SU-DHL-6 (cell line): ENCODE measurements around the gene C1orf21.

Experiments used
- H2AFZ ChIP-seq: fragments of 200-600 bp; sonication (generic); 2 replicates; pipeline ENCODE4 v1.6.1; 2014; ENCODE audit warnings: low read depth, mild to moderate bottlenecking, moderate library complexity, mixed read lengths, antibody characterized with exemption, low read length; ENCODE audit not compliant: severe bottlenecking
- H3F3A ChIP-seq: fragments of 200-600 bp; shearing (Covaris generic); 2 replicates; pipeline ENCODE4 v1.6.0; 2016; ENCODE audit warnings: antibody characterized with exemption, mild to moderate bottlenecking; ENCODE audit not compliant: insufficient read depth
- H3K27ac ChIP-seq: fragments of 200-600 bp; sonication (generic); 2 replicates; pipeline ENCODE4 v1.5.1; 2016; ENCODE audit warnings: low read depth, mild to moderate bottlenecking, low read length, moderate library complexity, mixed read lengths
- H3K27me3 ChIP-seq: fragments of 200-600 bp; sonication (generic), shearing (Covaris generic); 2 replicates; pipeline ENCODE4 v1.6.0; 2014; ENCODE audit warnings: mild to moderate bottlenecking, low read length
- H3K36me3 ChIP-seq: fragments of 200-600 bp; sonication (generic); 2 replicates; pipeline ENCODE4 v1.6.1; 2014; ENCODE audit warnings: mild to moderate bottlenecking, low read length, mixed read lengths
- H3K4me2 ChIP-seq: fragments of 300-600, 200-600 bp; shearing (Covaris generic), sonication (generic); 2 replicates; pipeline ENCODE4 v1.6.0; 2014; ENCODE audit warnings: low read length, low read depth, mild to moderate bottlenecking; ENCODE audit not compliant: poor library complexity, severe bottlenecking
- H3K4me3 ChIP-seq: fragments of 200-600 bp; sonication (generic); 2 replicates; pipeline ENCODE4 v1.5.1; 2014; ENCODE audit warnings: antibody characterized with exemption, low read length, mild to moderate bottlenecking, mixed read lengths; ENCODE audit not compliant: insufficient read depth, poor library complexity, severe bottlenecking
- H3K79me2 ChIP-seq: fragments of 200-600 bp; sonication (generic); 2 replicates; pipeline ENCODE4 v1.6.1; 2014; ENCODE audit warnings: mild to moderate bottlenecking, low read length, moderate library complexity; ENCODE audit not compliant: insufficient read depth
- H3K9ac ChIP-seq: fragments of 200-600 bp; sonication (generic); 2 replicates; pipeline ENCODE4 v1.7.0; 2014; ENCODE audit warnings: mild to moderate bottlenecking, low read length
- H3K9me2 ChIP-seq: fragments of 200-600 bp; sonication (generic); replicated peaks from 2 replicates; pipeline ENCODE4 v1.6.1; 2014; ENCODE audit warnings: low read length; ENCODE audit not compliant: insufficient read depth
- H3K9me3 ChIP-seq: fragments of 200-600 bp; sonication (generic); 2 replicates; pipeline ENCODE4 v1.6.1; 2014; ENCODE audit warnings: low read length, mixed read lengths; ENCODE audit not compliant: insufficient read depth
- H4K20me1 ChIP-seq: fragments of 200-600 bp; sonication (generic); 2 replicates; pipeline ENCODE4 v1.6.1; 2014; ENCODE audit warnings: low read depth, mild to moderate bottlenecking, antibody characterized with exemption, low read length, moderate library complexity, mixed read lengths
- CTCF ChIP-seq: fragments of 200-600 bp; sonication (generic); IDR thresholded peaks from one replicate; pipeline ENCODE4 v1.5.1; 2017; ENCODE audit warnings: antibody characterized with exemption, mild to moderate bottlenecking, low read length, moderate library complexity; ENCODE audit not compliant: insufficient read depth, poor library complexity, severe bottlenecking
- EZH2phosphoT487 ChIP-seq: fragments of 200-600 bp; sonication (generic), shearing (Covaris generic); conservative IDR thresholded peaks from 2 replicates; pipeline ENCODE4 v1.6.1; 2018; ENCODE audit warnings: mild to moderate bottlenecking, antibody characterized with exemption, low read length, moderate library complexity, mixed read lengths

C1orf21 gene

GRCh38 chr1:184427722-184428121, 40.9 kb downstream of the C1orf21 start:
- no peak overlapping the region for H3K4me2 ChIP-seq
- no peaks in the 10 kb centered on the region for H4K20me1 ChIP-seq
- H2AFZ ChIP-seq, result no peak overlapping the region
- H3K9ac ChIP-seq, result no peak overlapping the region
- no peak overlapping the region for H3K27ac ChIP-seq
- no peak overlapping the region for H3K4me3 ChIP-seq
- no peaks in the 10 kb centered on the region for H3K27me3 ChIP-seq
- no peaks in the 10 kb centered on the region for H3F3A ChIP-seq
- H3K9me3 ChIP-seq, result no peaks in the 10 kb centered on the region
- no peaks in the 10 kb centered on the region for H3K79me2 ChIP-seq
- H3K9me2 ChIP-seq, result no peaks in the 10 kb centered on the region
- no peak for TF ChIP-seq EZH2phosphoT487
- no peak for TF ChIP-seq CTCF
- H3K36me3 ChIP-seq, result no peaks in the 10 kb centered on the region

- H4K20me1 ChIP-seq, result no peaks in the 10 kb centered on the region
- no peaks in the 10 kb centered on the region for H3F3A ChIP-seq
- no peak overlapping the region for H3K4me3 ChIP-seq
- no peaks in the 10 kb centered on the region for H3K9me3 ChIP-seq
- H3K4me2 ChIP-seq, result no peak overlapping the region
- no peaks in the 10 kb centered on the region for H3K36me3 ChIP-seq
- no peak overlapping the region for H3K9ac ChIP-seq
- H2AFZ ChIP-seq, result no peak overlapping the region
- H3K27ac ChIP-seq, result no peak overlapping the region
- H3K79me2 ChIP-seq, result no peaks in the 10 kb centered on the region
- no peaks in the 10 kb centered on the region for H3K27me3 ChIP-seq
- TF ChIP-seq EZH2phosphoT487 (no peak), CTCF (no peak)
- H3K9me2 ChIP-seq, result no peaks in the 10 kb centered on the region
These were observed 41.8 kb downstream of the C1orf21 start for GRCh38 chr1:184428604-184429003.

GRCh38 chr1:184429335-184429734, 42.5 kb downstream of the C1orf21 start:
- Histone ChIP-seq H3K27ac (no peak overlapping the region), H3K9me2 (no peaks in the 10 kb centered on the region), H3K4me2 (no peak overlapping the region), H3K79me2 (no peaks in the 10 kb centered on the region), H3K36me3 (no peaks in the 10 kb centered on the region), H3K9me3 (no peaks in the 10 kb centered on the region), H2AFZ (no peak overlapping the region), H3K27me3 (no peaks in the 10 kb centered on the region), H3F3A (no peaks in the 10 kb centered on the region), H3K9ac (no peak overlapping the region), H4K20me1 (no peaks in the 10 kb centered on the region), H3K4me3 (no peak overlapping the region)
- TF ChIP-seq CTCF (no peak), EZH2phosphoT487 (no peak)

GRCh38 chr1:184433956-184434502, 47.2 kb downstream of the C1orf21 start:
- Histone ChIP-seq H3K9ac (no peak overlapping the region), H3K36me3 (no peaks in the 10 kb centered on the region), H3K79me2 (no peaks in the 10 kb centered on the region), H3K9me2 (no peaks in the 10 kb centered on the region), H2AFZ (no peak overlapping the region), H3K27me3 (no peaks in the 10 kb centered on the region), H4K20me1 (no peaks in the 10 kb centered on the region), H3K4me2 (no peak overlapping the region), H3K4me3 (no peak overlapping the region), H3F3A (no peaks in the 10 kb centered on the region), H3K9me3 (no peaks in the 10 kb centered on the region), H3K27ac (no peak overlapping the region)
- no peak for TF ChIP-seq EZH2phosphoT487
- TF ChIP-seq CTCF, result no peak
